OCI-LY1 (cell line): ENCODE data around the gene ZNF354C.

ENCODE experiments used
- CTCF ChIP-seq: fragments of 200-600 bp; sonication (generic), shearing (Covaris generic); IDR thresholded peaks from 2 replicates; pipeline ENCODE4 v1.5.1; 2017; ENCODE audit warnings: mild to moderate bottlenecking, antibody characterized with exemption, low read length, moderate library complexity, mixed read lengths
- EZH2 ChIP-seq: fragments of 200-600 bp; sonication (generic), shearing (Covaris generic); IDR thresholded peaks from 2 replicates; pipeline ENCODE4 v1.8.0; 2017; ENCODE audit warnings: borderline replicate concordance, mixed run types, mild to moderate bottlenecking, antibody characterized with exemption, low read length, moderate library complexity, mixed read lengths

GRCh38 chr5:179110528-179110927 lies 50.4 kb downstream of the ZNF354C start:
- TF ChIP-seq EZH2 (no peak), CTCF (no peak)
